K562 (cell line): ENCODE data around the gene CLK4. TPM values are rescaled to one million over a fixed set of nuclear protein-coding genes. Genes with fewer than 3 reads are reported as not detected.

Experiments
- ATAC-seq: fragments of 200-7000 bp; cut with Tn5 transposase; 3 replicates; pipeline ENCODE4 v1.9.1; 2020; ENCODE audit warnings: moderate library complexity
- BruUV-seq: library from RNA; stranded (reverse); fragments of 400-500 nt; replicated peaks from 2 replicates; lab custom pipeline; 2021; lab: Mats Ljungman, UMichigan
- CTCF ChIA-PET: fragments of 300-600 bp; formaldehyde crosslinking; extraction: SDS; loops from one replicate; lab custom pipeline; 2021; ENCODE audit warnings: low intra/inter-chr PET ratio; lab: Yijun Ruan, JAX
- POLR2A ChIA-PET: fragments of 300-600, 350-650 bp; sonication (Branson Sonifier 250); formaldehyde crosslinking; extraction: SDS; loops from one replicate; lab custom pipeline; 2021; ENCODE audit warnings: antibody characterized with exemption, inconsistent platforms; lab: Yijun Ruan, JAX
- DNase-seq, 4 experiments: peaks; one replicate each; pipeline versions ENCODE4 v3.0.0 to v3.0.0-alpha.2; 2011 to 2018; ENCODE audit warnings: low spot score in 3 of 4, mixed read lengths in 3 of 4; ENCODE audit errors: extremely low read depth in 1 of 4
- FAIRE-seq: peaks from 2 replicates; lab custom pipeline; 2011; peaks lifted over from hg19 to GRCh38; lab: Jason Lieb, UNC
- H2AFZ ChIP-seq: 2 replicates; pipeline ENCODE4 v1.6.0; 2011; ENCODE audit warnings: low read depth, low read length, control low read depth, inconsistent platforms
- H3K27ac ChIP-seq: fragments of 200-600 bp; 3 replicates; pipeline ENCODE4 v1.8.0; 2011; ENCODE audit warnings: low read depth, mild to moderate bottlenecking, control low read depth, inconsistent platforms, low read length, moderate library complexity, mixed read lengths; ENCODE audit errors: extremely low read depth
- H3K27me3 ChIP-seq, 2 experiments: fragments of 300-600 bp in 1 of 2; 2 replicates in 1 of 2; 3 replicates in 1 of 2; pipeline versions ENCODE4 v1.6.0 to v1.8.0; 2011; ENCODE audit warnings: inconsistent platforms in 2 of 2, low read length in 2 of 2, mild to moderate bottlenecking in 1 of 2, mixed read lengths in 1 of 2, moderate library complexity in 1 of 2; ENCODE audit not compliant: control insufficient read depth in 2 of 2, insufficient read depth in 2 of 2
- H3K36me3 ChIP-seq: fragments of 300-600 bp; 3 replicates; pipeline ENCODE4 v1.8.0; 2011; ENCODE audit warnings: mild to moderate bottlenecking, low read length, inconsistent platforms; ENCODE audit not compliant: control insufficient read depth, insufficient read depth
- H3K4me1 ChIP-seq, 2 experiments: fragments of 200-600 bp in 1 of 2; replicated peaks in 1 of 2; 2 replicates in 1 of 2; 3 replicates in 1 of 2; pipeline versions ENCODE4 v1.5.1 to v1.8.0; 2011; ENCODE audit warnings: inconsistent platforms in 2 of 2, low read length in 2 of 2, mild to moderate bottlenecking in 1 of 2, mixed read lengths in 1 of 2, moderate library complexity in 1 of 2; ENCODE audit not compliant: control insufficient read depth in 2 of 2, insufficient read depth in 2 of 2
- H3K4me2 ChIP-seq: 2 replicates; pipeline ENCODE4 v1.6.1; 2011; ENCODE audit warnings: low read length, control low read depth, inconsistent platforms, mixed read lengths; ENCODE audit not compliant: insufficient read depth
- H3K4me3 ChIP-seq: fragments of 200-600 bp; sonication (generic), shearing (Covaris generic); 2 replicates; pipeline ENCODE4 v1.5.1; 2016; ENCODE audit warnings: control low read depth, inconsistent platforms
- H3K79me2 ChIP-seq: fragments of 200-600 bp; 3 replicates; pipeline ENCODE4 v1.8.0; 2011; ENCODE audit warnings: low read length, inconsistent platforms; ENCODE audit not compliant: control insufficient read depth, insufficient read depth
- H3K9ac ChIP-seq, 2 experiments: 2 replicates each; pipeline versions ENCODE4 v1.6.0 to v1.6.1; 2011; ENCODE audit warnings: low read depth in 2 of 2, low read length in 2 of 2, control low read depth in 1 of 2, inconsistent platforms in 1 of 2, mild to moderate bottlenecking in 1 of 2, mixed read lengths in 1 of 2; ENCODE audit not compliant: insufficient read depth in 1 of 2
- H3K9me1 ChIP-seq: one replicate; pipeline ENCODE4 v1.6.0; 2011; ENCODE audit warnings: inconsistent platforms, mild to moderate bottlenecking, low read length, moderate library complexity; ENCODE audit not compliant: control insufficient read depth, insufficient read depth
- H3K9me3 ChIP-seq: replicated peaks from 2 replicates; pipeline ENCODE4 v1.5.1; 2011; ENCODE audit warnings: low read depth, low read length, inconsistent platforms; ENCODE audit not compliant: control insufficient read depth, insufficient read depth
- H4K20me1 ChIP-seq: replicated peaks from 2 replicates; pipeline ENCODE4 v1.6.1; 2011; ENCODE audit warnings: low read length, inconsistent platforms, mixed read lengths; ENCODE audit not compliant: control insufficient read depth, insufficient read depth
- BDP1 ChIP-seq: IDR thresholded peaks from 3 replicates; pipeline ENCODE4 v1.6.1; 2011; ENCODE audit not compliant: insufficient read length, insufficient read depth
- HDAC6 ChIP-seq: IDR thresholded peaks from 2 replicates; pipeline ENCODE4 v1.6.1; 2012; ENCODE audit warnings: low read depth, mild to moderate bottlenecking, control low read depth, inconsistent platforms, low read length, moderate library complexity
- HOXB6 ChIP-seq: fragments of 250-450 bp; sonication (Bioruptor Pico); IDR thresholded peaks from 2 replicates; pipeline ENCODE4 v1.5.1; 2022; ENCODE audit warnings: mild to moderate bottlenecking, borderline replicate concordance
- KHSRP ChIP-seq: fragments of 450-650 bp; IDR thresholded peaks from 2 replicates; pipeline ENCODE4 v1.6.1; 2017
- YBX1 ChIP-seq: fragments of 450-650 bp; IDR thresholded peaks from 2 replicates; pipeline ENCODE4 v1.7.1; 2016; ENCODE audit warnings: mild to moderate bottlenecking
- ZNF263 ChIP-seq: sonication (generic); formaldehyde crosslinking; IDR thresholded peaks from 2 replicates; pipeline ENCODE4 v1.8.0; 2022; ENCODE audit warnings: mild to moderate bottlenecking, missing genetic modification reagents, borderline replicate concordance
- ZNF277 ChIP-seq: fragments of 250-450 bp; sonication (Bioruptor Pico); IDR thresholded peaks from 2 replicates; pipeline ENCODE4 v1.8.0; 2022; ENCODE audit warnings: inconsistent platforms, mild to moderate bottlenecking, moderate library complexity, borderline replicate concordance
- WGBS: fragments of 100-300 bp; shearing (Covaris generic); methylation state at CpG from one replicate; pipeline ENCODE4 v1.1.6; 2016; ENCODE audit warnings: low coverage, mixed read lengths; ENCODE audit not compliant: insufficient coverage; ENCODE audit errors: missing lambda C conversion rate; 5-methylcytosine and 5-hydroxymethylcytosine counted together
- in situ Hi-C: fragments of 300-500 bp; cut with MboI; formaldehyde crosslinking; loops from 4 replicates; pipeline ENCODE4 v1.15.0; 2018; ENCODE audit warnings: inconsistent platforms, mixed read lengths
- intact Hi-C: fragments of 100-400 bp; cut with micrococcal nuclease; formaldehyde crosslinking; loops from 2 replicates; pipeline ENCODE4 v1.14.2; 2022
- polyA plus RNA-seq, 8 experiments: library from polyadenylated mRNA; depleted of rRNA in 4 of 8; stranded (reverse) in 5 of 8; unstranded in 3 of 8; fragments of >200 nt; fragmentation: Nextera tagmentation in 2 of 8; fragmentation: Illumina TruSeq in 1 of 8; extraction: Ambion mirVana in 2 of 8; extraction: Trizol in 1 of 8; gene quantifications; 2 replicates each; pipeline versions ENCODE4 v1.2.1 to v1.2.3, GENCODE V29; 2011 to 2014; ENCODE audit warnings: inconsistent platforms in 1 of 8, missing spikeins in 1 of 8
- total RNA-seq, 7 experiments: library from RNA; depleted of rRNA in 6 of 7; stranded (reverse); fragments of >200 nt in 6 of 7; fragmentation: Illumina TruSeq in 2 of 7; extraction: Trizol in 2 of 7; gene quantifications; 2 replicates each; pipeline versions ENCODE4 v1.2.1 to v1.2.3, GENCODE V29; 2011 to 2021; ENCODE audit warnings: low replicate concordance in 1 of 7
- TF ChIP-seq, protein P1 (sequence below): fragments of 250-450 bp; sonication (Bioruptor Pico); IDR thresholded peaks from 2 replicates; pipeline ENCODE4 v1.4.0; 2020

CLK4 gene
- total and polyA plus RNA-seq, 9 of the 15 experiments (the other 6 are each of a cell fraction or from before 2014, with no cell fraction given) = 10.5 to 23.1 (median 13.9) TPM

DNA sequence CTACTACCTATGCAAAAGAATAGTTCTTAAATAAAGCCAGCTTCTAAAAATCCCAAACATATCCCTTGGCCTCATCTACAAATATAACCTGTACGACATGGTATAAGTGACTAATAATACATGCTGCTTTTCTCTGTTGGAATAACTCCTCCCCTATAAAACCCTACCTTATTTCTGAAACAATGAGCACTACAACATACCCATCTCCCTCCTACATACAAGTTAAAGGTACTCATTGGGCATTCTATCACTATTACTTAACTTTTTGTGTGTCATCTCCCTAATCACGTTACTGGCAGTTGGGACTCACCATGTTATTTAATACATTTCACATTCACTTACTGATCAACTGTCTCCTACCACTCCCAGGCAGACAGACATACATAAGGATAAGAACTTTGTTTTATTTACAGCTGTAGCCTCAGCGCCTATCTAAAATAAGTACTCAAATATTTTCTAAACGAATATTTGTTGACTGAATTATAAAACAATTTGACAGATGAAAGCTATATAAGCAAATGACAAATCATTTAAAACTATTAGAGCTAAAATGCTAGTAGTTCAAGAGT lies 4.1 kb downstream of the CLK4 start:
- peaks cover 4 to 5% of the 10 kb centered on the region in 2 experiments; a peak in 2 of 5 replicates for H3K4me1 ChIP-seq
- no peak for DNase-seq
- in situ Hi-C loops (no loop called here), intact Hi-C loops (loop anchor here (10.0 kb wide), 1 partner anchor 212 kb away; no protein-coding TSS in a partner anchor)
- peaks cover 52% of the 10 kb centered on the region for H3K79me2 ChIP-seq
- no peaks in the 10 kb centered on the region for H4K20me1 ChIP-seq
- ChIA-PET POLR2A (no interaction called here), CTCF (no interaction called here)
- no peak for ATAC-seq
- H3K4me2 ChIP-seq = no peak overlapping the region
- H3K36me3 ChIP-seq = peaks cover 53% of the 10 kb centered on the region
- H3K27ac ChIP-seq = no peak overlapping the region
- no TSS peak for BruUV-seq
- H2AFZ ChIP-seq = no peak overlapping the region
- H3K4me3 ChIP-seq = no peak overlapping the region
- TF ChIP-seq YBX1 = no peak
- TF ChIP-seq ZNF263 (CRISPR knock-in tag) = no peak
- TF ChIP-seq, protein P1, sequence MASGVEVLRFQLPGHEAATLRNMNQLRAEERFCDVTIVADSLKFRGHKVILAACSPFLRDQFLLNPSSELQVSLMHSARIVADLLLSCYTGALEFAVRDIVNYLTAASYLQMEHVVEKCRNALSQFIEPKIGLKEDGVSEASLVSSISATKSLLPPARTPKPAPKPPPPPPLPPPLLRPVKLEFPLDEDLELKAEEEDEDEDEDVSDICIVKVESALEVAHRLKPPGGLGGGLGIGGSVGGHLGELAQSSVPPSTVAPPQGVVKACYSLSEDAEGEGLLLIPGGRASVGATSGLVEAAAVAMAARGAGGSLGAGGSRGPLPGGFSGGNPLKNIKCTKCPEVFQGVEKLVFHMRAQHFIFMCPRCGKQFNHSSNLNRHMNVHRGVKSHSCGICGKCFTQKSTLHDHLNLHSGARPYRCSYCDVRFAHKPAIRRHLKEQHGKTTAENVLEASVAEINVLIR (CRISPR knock-in tag) = no peak
- TF ChIP-seq ZNF277 (CRISPR knock-in tag) = 0 out of 2 replicates have a peak, but pooled peaks have one; percentile 18
- no peak for TF ChIP-seq HOXB6
- no peak for TF ChIP-seq HDAC6
- TF ChIP-seq BDP1 = no peak
- no peak for TF ChIP-seq KHSRP
- peaks cover 4% of the 10 kb centered on the region for H3K9me3 ChIP-seq
- WGBS = 95% methylated on average over 4 of the region's 4 CpGs
- no peaks in the 10 kb centered on the region for H3K27me3 ChIP-seq
- FAIRE-seq = no peak
- H3K9me1 ChIP-seq = no peaks in the 10 kb centered on the region
- no peak overlapping the region for H3K9ac ChIP-seq
